Esophagus squamous epithelium (tissue), 5 donors: ENCODE measurements around the gene MSX1. TPM values are rescaled to one million over a fixed set of nuclear protein-coding genes. Genes with fewer than 3 reads are reported as not detected.

Experiments
- DNase-seq: peaks from one replicate; lab custom pipeline; 2025; lab: John Stamatoyannopoulos, UW
- H3K27ac ChIP-seq, 4 donors: fragments of 200-600 bp; sonication (generic); one replicate each; pipeline ENCODE4 v1.5.1; 2016 to 2019; ENCODE audit warnings: mild to moderate bottlenecking in 1 of 4
- H3K27me3 ChIP-seq, 4 donors: fragments of 200-600 bp; sonication (generic); 1 replicate in 3 of 4; 2 replicates in 1 of 4; pipeline versions ENCODE4 v1.5.1 to v1.6.0; 2017 to 2021; ENCODE audit warnings: antibody characterized with exemption in 1 of 4
- H3K36me3 ChIP-seq, 3 donors: fragments of 200-600 bp; sonication (generic); one replicate each; pipeline ENCODE4 v1.5.1; 2016 to 2019
- H3K4me1 ChIP-seq, 3 donors: fragments of 200-600 bp; sonication (generic); one replicate each; pipeline ENCODE4 v1.5.1; 2017 to 2019
- H3K4me3 ChIP-seq, 4 donors: fragments of 200-600 bp; sonication (generic); 1 replicate in 3 of 4; 2 replicates in 1 of 4; pipeline ENCODE4 v1.5.1; 2016 to 2019; ENCODE audit warnings: mild to moderate bottlenecking in 2 of 4, moderate library complexity in 1 of 4
- H3K9me3 ChIP-seq, 3 donors: fragments of 200-600 bp; sonication (generic); one replicate each; pipeline ENCODE4 v1.5.1; 2016 to 2019
- CTCF ChIP-seq, 6 experiments: fragments of 450-650 bp in 4 of 6; fragments of 200-600 bp in 2 of 6; sonication (generic) in 2 of 6; IDR thresholded peaks; one replicate each; pipeline ENCODE4 v1.5.1; 2016 to 2019; ENCODE audit warnings: antibody characterized with exemption in 6 of 6, mild to moderate bottlenecking in 4 of 6, moderate library complexity in 4 of 6
- POLR2A ChIP-seq, 4 donors: fragments of 450-650 bp; IDR thresholded peaks; one replicate each; pipeline ENCODE4 v1.6.1; 2017; ENCODE audit warnings: antibody characterized with exemption in 4 of 4, mild to moderate bottlenecking in 4 of 4, moderate library complexity in 3 of 4
- WGBS, 2 donors: methylation state at CpG; one replicate each; pipeline ENCODE4 v1.1.5; 2018; 5-methylcytosine and 5-hydroxymethylcytosine counted together
- intact Hi-C: fragments of 100-400 bp; cut with DNase I; formaldehyde crosslinking; loops from one replicate; pipeline ENCODE4 v1.15.0; 2022
- total RNA-seq, 4 donors: library from RNA; depleted of rRNA; stranded (reverse); fragments of >200 nt; gene quantifications; one replicate each; pipeline ENCODE4 v1.1.0, GENCODE V29; 2016
- donor health status: DM: yes; HTN: yes; CAD: no.

MSX1 gene
- total RNA-seq, 4 donors from 2014 or later, result 0.76 to 1.4 TPM; not detected in 2

GRCh38 chr4:4859799-4860599, 534 bp downstream of the MSX1 start:
- Histone ChIP-seq H3K27ac (peak overlapping the region in 3 of 4 donors; percentile 23 to 62 (median 31)), H3K9me3 (peaks cover 0 to 10% (median 0%) of the 10 kb centered on the region in 3 donors), H3K27me3 (peaks cover 47 to 100% (median 69%) of the 10 kb centered on the region in 4 donors), H3K36me3 (no peaks in the 10 kb centered on the region), H3K4me3 (peak overlapping the region; percentile 33 to 75 (median 51)), H3K4me1 (peaks cover 20 to 82% (median 22%) of the 10 kb centered on the region in 3 donors)
- no peak for DNase-seq
- WGBS, 2 donors, result 0 to 2% methylated on average over 4 to 9 of the region's 80 CpGs
- TF ChIP-seq POLR2A (IDR thresholded peaks at IDR 0.05), result no peak
- no peak for TF ChIP-seq CTCF (IDR thresholded peaks at IDR 0.05)
- intact Hi-C loops, result no loop called here

GRCh38 chr4:4860600-4861389, 1.3 kb downstream of the MSX1 start:
- peaks cover 44 to 100% (median 66%) of the 10 kb centered on the region in 4 donors for H3K27me3 ChIP-seq
- H3K36me3 ChIP-seq, result no peaks in the 10 kb centered on the region
- H3K4me1 ChIP-seq, result peaks cover 20 to 82% (median 22%) of the 10 kb centered on the region in 3 donors
- peaks cover 0 to 10% (median 0%) of the 10 kb centered on the region in 3 donors for H3K9me3 ChIP-seq
- WGBS, 2 donors, result 0 to 12% methylated on average over 12 to 30 of the region's 39 CpGs
- TF ChIP-seq POLR2A (IDR thresholded peaks at IDR 0.05), result no peak
- TF ChIP-seq CTCF (IDR thresholded peaks at IDR 0.05), result no peak
- H3K27ac ChIP-seq, result peak overlapping the region in 3 of 4 donors; percentile 23 to 62 (median 31)
- intact Hi-C loops, result no loop called here
- peak overlapping the region; percentile 33 to 75 (median 51) for H3K4me3 ChIP-seq
- no peak for DNase-seq

DNA sequence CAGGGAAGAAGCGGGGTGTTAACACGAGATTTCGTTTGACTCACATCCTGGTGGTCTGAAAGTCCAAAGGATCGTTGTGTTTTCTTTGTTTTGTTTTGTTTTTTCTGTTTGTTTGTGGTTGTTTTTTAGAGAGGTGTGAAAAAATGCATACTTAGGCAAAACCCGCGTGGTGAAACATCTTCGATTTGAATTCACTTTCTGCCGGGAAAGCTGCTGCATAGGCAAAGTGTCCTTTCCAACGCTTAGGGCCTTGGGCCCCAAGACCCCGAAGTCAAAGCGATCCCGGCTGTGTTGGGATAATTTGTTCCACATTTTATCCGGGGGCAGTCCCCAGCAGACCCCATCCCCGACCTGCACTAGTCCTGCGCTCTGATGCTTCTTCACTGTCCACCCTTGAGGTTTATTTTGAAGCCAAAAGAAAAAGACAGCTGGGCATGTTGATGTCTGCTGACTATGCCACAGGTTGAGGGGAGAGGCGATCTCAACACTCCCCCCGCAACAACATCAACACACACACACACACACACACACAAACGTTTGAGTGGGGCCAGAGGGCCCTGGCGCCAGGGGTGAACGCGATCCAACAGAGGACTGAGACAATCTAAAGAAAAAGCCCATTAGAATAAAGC, 2.0 kb downstream of the MSX1 start:
- Histone ChIP-seq H3K27me3 (peaks cover 40 to 100% (median 64%) of the 10 kb centered on the region in 4 donors), H3K27ac (peak overlapping the region in 2 of 4 donors; percentile 31 to 62), H3K9me3 (peaks cover 0 to 10% (median 0%) of the 10 kb centered on the region in 3 donors), H3K4me3 (peak overlapping the region in 3 of 4 donors; percentile 41 to 75 (median 61)), H3K4me1 (peaks cover 15 to 82% (median 22%) of the 10 kb centered on the region in 3 donors), H3K36me3 (no peaks in the 10 kb centered on the region)
- intact Hi-C loops, result no loop called here
- TF ChIP-seq POLR2A (IDR thresholded peaks at IDR 0.05) (no peak), CTCF (IDR thresholded peaks at IDR 0.05) (no peak)
- 9 to 25% methylated on average over 10 to 12 of the region's 21 CpGs for WGBS, 2 donors
- DNase-seq, result no peak

DNA sequence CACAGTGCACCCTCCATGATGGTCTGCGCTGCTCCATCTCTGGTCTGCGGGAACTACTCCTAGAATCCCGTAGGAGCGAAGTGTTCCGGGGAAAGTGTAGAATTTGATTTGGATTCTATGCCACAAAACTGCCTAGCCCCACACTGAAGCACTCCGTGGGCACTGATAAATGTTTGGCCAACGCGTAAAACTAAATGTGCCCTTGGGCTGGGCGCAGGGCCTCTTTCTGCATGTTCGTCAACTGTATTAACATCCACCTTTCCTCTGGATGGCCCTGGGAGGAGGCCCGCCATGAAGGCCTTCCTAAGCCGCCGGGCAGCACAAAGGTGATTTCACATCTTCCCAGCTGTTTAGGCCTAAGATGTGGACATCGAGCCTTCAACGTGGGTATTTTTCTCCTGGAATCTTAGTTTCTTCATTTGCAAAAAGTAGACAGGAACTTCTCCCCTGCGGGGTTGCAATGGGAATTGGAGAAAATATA, 2.6 kb downstream of the MSX1 start:
- H3K36me3 ChIP-seq, result no peaks in the 10 kb centered on the region
- no peak for DNase-seq
- WGBS, 2 donors, result 35 to 38% methylated on average over 11 to 16 of the region's 16 CpGs
- peaks cover 10 to 82% (median 22%) of the 10 kb centered on the region in 3 donors for H3K4me1 ChIP-seq
- intact Hi-C loops, result no loop called here
- TF ChIP-seq CTCF (IDR thresholded peaks at IDR 0.05) (no peak), POLR2A (IDR thresholded peaks at IDR 0.05) (no peak)
- no peak overlapping the region for H3K4me3 ChIP-seq
- H3K27me3 ChIP-seq, result peaks cover 41 to 100% (median 65%) of the 10 kb centered on the region in 4 donors
- no peak overlapping the region for H3K27ac ChIP-seq
- peaks cover 0 to 10% (median 0%) of the 10 kb centered on the region in 3 donors for H3K9me3 ChIP-seq
